Skeletal muscle cell (primary cell): Measurements from ENCODE around the gene JARID2.

Source experiments
- DNase-seq: peaks from one replicate; pipeline ENCODE4 v3.0.0-alpha.2; 2010; ENCODE audit warnings: low read depth
- H3K4me3 ChIP-seq: 2 replicates; pipeline ENCODE4 v1.5.1; 2011; ENCODE audit warnings: low read depth, mild to moderate bottlenecking, control low read depth, low read length, moderate library complexity

Gene JARID2

DNA sequence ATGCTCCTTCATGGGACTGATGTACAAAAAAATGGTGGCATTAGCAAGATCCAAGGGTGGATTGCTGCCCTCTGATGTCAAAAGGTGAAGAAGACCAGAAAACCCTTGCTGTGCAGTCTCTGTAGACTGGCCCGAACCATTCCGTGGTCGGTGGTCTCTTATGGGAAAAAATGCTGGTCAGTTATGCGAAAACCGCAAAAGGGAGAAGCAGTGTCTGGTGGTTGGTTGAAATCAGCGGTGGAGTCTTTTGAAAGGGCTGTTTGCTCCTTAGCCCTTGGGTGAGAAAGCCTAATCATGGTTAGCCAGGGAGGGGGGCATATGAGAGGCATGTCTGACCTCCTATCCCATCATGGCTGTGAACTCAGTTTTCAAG is 308.8 kb downstream of the JARID2 start:
- no peak overlapping the region for H3K4me3 ChIP-seq
- DNase-seq, result no peak

DNA sequence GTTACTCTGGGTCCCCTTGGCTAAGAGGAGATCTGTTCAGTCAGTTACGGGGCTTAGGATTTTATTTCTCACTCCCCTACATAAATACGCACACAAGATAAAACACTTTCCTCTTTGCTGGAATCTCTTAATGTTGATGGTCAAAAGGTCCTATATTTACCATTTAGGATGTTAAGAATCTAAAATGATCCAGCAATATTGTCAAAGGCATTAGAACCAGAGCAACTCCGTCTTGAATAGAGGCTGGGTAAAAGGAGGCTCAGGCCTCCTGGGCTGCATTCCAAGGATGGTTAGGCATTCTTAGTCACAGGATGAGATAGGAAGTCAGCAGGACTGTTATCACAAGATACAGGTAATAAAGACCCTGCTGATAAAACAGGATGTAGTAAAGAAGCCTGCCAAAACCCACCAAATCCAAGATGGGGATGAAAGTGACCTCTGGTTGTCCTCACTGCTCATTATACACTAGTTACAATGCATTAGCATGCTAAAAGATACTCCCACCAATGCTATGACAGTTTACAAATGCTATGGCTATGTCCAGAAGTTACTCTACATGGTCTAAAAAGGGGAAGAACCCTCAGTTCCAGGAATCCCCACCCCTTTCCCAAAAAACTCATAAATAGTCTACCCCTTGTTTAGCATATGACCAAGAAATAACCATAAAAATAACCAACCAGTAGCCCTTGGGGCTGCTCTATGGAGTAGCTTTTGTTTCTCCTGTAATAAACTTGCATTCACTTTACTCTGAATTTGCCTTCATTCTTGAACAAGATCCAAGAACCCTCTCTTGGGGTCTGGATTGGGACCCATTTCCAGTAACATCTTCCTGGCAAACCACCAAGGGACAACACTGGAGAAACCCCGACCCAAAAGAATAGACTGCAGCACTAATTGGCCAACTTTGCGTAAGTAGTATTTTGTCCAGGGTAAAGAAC is 309.5 kb downstream of the JARID2 start:
- no peak for DNase-seq
- no peak overlapping the region for H3K4me3 ChIP-seq

DNA sequence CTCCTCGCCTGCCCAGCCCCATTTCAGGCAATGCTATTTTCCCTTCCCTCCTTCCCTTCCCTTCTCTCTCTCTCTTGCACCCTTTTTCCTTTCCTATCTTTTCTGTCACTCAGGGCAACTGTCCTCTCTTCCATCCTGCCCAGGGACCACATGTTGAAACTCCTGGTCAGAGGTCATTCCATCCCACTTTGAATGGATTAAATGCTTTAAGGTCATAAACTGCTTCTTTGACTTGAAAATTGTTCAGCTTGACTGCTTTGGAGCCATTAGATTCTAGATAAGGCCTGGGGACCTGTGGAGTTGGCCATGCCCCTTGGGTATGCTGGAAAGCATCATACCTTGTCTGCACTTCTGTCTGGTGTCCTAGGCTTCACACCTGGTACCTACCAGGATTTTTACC is 310.8 kb downstream of the JARID2 start:
- no peak overlapping the region for H3K4me3 ChIP-seq
- no peak for DNase-seq

- no peak for DNase-seq
Measured at GRCh38 chr6:15557174-15557573, 311.3 kb downstream of the JARID2 start.

GRCh38 chr6:15560713-15561112 is 314.8 kb downstream of the JARID2 start:
- DNase-seq, result no peak
- no peak overlapping the region for H3K4me3 ChIP-seq

More at GRCh38 chr6:15557174-15557573, 311.3 kb downstream of the JARID2 start:
- H3K4me3 ChIP-seq, result no peak overlapping the region

DNA sequence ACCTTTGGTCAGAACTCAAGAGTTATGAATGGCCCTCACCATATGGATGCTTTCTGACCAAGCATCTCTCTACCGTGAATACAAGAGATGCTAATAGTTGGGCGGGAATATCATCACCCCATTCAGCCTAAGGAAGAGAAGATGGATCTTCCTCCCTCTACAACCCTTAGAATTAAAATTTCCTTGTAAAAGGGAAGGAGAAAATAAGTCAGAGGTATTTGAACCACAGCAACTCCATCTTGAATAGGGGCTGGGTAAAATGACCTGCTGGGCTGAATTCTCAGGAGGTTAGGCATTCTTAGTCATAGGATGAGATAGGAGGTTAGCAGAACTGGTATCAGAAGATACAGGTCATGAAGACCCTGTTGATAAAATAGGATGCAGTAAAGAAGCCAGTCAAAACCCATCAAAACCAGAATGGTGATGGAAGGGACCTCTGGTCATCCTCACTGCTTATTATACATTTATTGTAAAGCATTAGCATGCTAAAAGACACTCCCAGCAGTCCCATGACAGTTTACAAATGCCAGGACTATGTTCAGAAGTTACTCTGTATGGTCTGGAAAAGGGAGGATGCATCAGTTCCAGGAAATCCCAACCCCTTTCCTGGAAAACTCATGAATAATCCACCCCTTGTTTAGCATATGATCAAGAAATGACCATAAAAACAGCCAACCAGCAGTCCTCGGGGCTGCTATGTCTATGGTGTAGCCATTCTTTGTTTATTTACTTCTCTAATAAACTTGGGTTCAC is 315.8 kb downstream of the JARID2 start:
- DNase-seq, result no peak
- no peak overlapping the region for H3K4me3 ChIP-seq

DNA sequence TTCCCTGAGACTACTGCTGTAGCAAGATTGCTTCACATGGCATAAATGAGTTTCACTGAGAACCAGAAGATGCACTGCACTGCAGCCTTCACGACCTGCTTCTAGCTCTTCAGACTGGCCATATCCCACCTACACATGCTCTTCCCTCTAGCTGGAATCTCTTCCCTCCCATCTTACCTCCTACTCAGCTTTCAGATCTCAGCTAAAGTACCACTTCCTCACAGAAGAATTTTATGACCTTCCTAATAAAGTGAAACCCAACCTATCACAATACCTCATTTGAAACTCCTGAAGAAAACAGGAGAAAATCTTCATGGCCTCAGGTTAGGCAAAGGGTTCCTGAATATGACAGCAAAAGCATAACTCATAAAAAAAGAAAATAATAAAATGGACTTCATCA is 317.1 kb downstream of the JARID2 start:
- DNase-seq, result no peak

DNA sequence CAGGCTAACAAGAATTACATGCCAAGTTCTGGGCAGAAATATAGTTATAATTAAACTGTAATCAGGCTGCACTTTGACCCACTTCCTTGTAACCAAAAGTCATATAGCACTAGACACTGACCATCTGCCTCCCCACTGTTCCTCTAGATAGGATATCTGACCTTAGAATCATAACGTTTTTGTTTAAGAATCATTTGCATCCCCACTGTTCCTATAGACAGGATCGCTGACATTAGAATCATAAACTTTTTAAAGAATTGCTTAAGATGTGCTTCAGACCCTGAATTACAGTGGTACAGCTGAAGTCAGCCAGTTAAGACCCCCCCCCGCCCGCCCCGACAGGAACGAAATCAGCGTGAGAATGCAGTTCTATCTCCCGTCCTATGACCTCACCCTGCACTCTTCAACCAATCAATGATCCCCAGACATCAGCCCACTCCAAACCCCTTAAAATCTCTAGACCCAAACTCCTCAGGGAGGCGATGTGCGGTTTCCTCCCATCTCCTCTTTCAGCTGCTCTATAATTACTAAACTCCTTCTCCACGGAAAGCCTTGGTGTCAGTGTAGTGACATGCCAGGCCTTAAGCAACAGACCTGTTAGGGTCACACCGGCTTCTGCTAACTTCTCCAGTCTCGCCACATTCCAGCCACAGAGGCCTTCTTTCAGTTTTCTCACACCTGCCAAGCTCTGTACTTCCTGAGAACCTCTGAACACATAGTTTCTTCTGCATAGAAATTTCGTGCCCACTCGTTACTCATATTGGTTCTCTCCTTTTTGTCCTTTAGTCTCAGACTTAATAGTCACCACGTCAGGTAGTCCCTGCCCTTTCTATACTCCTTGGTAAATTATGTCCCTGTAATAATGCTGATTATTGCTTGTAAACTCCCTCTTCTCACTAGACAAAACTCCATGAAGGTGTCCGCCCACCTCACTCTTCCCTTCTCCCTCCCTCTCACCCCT is 323.4 kb downstream of the JARID2 start:
- no peak for DNase-seq
- no peak overlapping the region for H3K4me3 ChIP-seq

More for the DNA sequence above, 317.1 kb downstream of the JARID2 start:
- no peak overlapping the region for H3K4me3 ChIP-seq

DNA sequence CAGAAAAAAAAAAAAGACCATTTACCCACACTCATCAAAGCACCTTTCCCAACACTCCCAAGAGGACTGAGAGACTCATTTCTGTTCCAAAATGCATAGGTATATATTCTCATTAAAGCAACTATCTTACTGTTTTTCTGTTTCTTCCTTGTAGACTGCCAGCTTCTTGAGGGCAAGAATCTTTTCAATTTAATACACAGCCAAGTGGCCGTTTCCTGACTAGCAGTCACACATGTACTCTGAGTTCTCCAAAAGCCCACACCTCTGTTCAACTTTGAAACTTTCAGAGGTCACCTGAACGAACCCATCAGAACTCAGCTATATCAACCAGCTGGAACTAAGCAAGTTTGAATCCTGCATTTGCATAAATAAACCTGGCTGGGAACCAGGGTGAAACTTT is 324.3 kb downstream of the JARID2 start:
- DNase-seq, result no peak
- H3K4me3 ChIP-seq, result no peak overlapping the region
